ENCODE results near the gene ATP1A1. TPM values are rescaled to one million over a fixed set of nuclear protein-coding genes. Genes with fewer than 3 reads are reported as not detected.

The ATP1A1 gene
- total and polyA plus RNA-seq, 4 donors = 138 to 216 (median 186) TPM

GRCh38 chr1:116387551-116387950, 14.5 kb downstream of the ATP1A1 start:
- 93% methylated on average over 6 of the region's 6 CpGs for WGBS, 2 donors
- Histone ChIP-seq H3K4me3 (ENCODE audit: low read length in 2 of 2) (no peak overlapping the region), H3K27ac (ENCODE audit: low read depth in 1 of 2, low read length in 2 of 2) (no peak overlapping the region), H3K36me3 (ENCODE audit: control insufficient read depth in 1 of 2, insufficient read depth in 2 of 2, low read length in 1 of 2) (peaks cover 20 to 22% of the 10 kb centered on the region in 2 donors), H3K27me3 (ENCODE audit: control insufficient read depth in 1 of 2, insufficient read depth in 2 of 2, low read length in 1 of 2) (no peaks in the 10 kb centered on the region), H3K4me1 (ENCODE audit: control insufficient read depth in 1 of 2, insufficient read depth in 2 of 2, low read length in 2 of 2) (peaks cover 0 to 2% of the 10 kb centered on the region in 2 donors), H3K9me3 (ENCODE audit: control insufficient read depth, low read length) (peaks cover 4% of the 10 kb centered on the region)
- intact Hi-C loops (cut with DNase I) = no loop called here
- DNase-seq (no peak), ATAC-seq (ENCODE audit: low FRiP score) (no peak)

DNA sequence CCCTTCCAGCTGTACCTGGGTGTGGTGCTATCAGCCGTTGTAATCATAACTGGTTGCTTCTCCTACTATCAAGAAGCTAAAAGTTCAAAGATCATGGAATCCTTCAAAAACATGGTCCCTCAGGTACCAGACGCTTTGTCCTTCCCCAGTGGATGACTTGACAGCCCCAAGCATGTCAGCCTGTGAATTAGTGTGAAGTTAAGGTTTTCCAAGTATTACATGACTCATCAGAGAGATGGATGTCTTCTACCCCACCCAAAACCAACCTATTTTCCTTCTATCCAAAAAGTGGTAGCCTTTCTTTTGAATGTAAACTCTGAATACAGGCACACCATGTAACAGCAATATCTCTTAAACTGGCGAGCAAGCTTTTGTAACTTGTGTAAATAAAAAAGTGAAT, 15.1 kb downstream of the ATP1A1 start:
- H3K4me1 ChIP-seq (ENCODE audit: control insufficient read depth in 1 of 2, insufficient read depth in 2 of 2, low read length in 2 of 2) = peaks cover 0 to 2% of the 10 kb centered on the region in 2 donors
- peaks cover 20 to 22% of the 10 kb centered on the region in 2 donors for H3K36me3 ChIP-seq (ENCODE audit: control insufficient read depth in 1 of 2, insufficient read depth in 2 of 2, low read length in 1 of 2)
- no peak for DNase-seq

GRCh38 chr1:116389013-116389412, 16.0 kb downstream of the ATP1A1 start:
- peaks cover 0 to 2% of the 10 kb centered on the region in 2 donors for H3K4me1 ChIP-seq (ENCODE audit: control insufficient read depth in 1 of 2, insufficient read depth in 2 of 2, low read length in 2 of 2)
- no peak overlapping the region for H3K27ac ChIP-seq (ENCODE audit: low read depth in 1 of 2, low read length in 2 of 2)
- WGBS, 2 donors = 78 to 88% methylated on average over 2 of the region's 2 CpGs
- H3K4me3 ChIP-seq (ENCODE audit: low read length in 2 of 2) = no peak overlapping the region
- no peak for DNase-seq
- peaks cover 22 to 23% of the 10 kb centered on the region in 2 donors for H3K36me3 ChIP-seq (ENCODE audit: control insufficient read depth in 1 of 2, insufficient read depth in 2 of 2, low read length in 1 of 2)
- intact Hi-C loops (cut with DNase I) = no loop called here
- no peak for ATAC-seq (ENCODE audit: low FRiP score)
- H3K27me3 ChIP-seq (ENCODE audit: control insufficient read depth in 1 of 2, insufficient read depth in 2 of 2, low read length in 1 of 2) = no peaks in the 10 kb centered on the region
- H3K9me3 ChIP-seq (ENCODE audit: control insufficient read depth, low read length) = peaks cover 4% of the 10 kb centered on the region

More for the DNA sequence above, 15.1 kb downstream of the ATP1A1 start:
- ATAC-seq (ENCODE audit: low FRiP score) = no peak
- Histone ChIP-seq H3K27ac (ENCODE audit: low read depth in 1 of 2, low read length in 2 of 2) (no peak overlapping the region), H3K4me3 (ENCODE audit: low read length in 2 of 2) (no peak overlapping the region), H3K9me3 (ENCODE audit: control insufficient read depth, low read length) (peaks cover 4% of the 10 kb centered on the region), H3K27me3 (ENCODE audit: control insufficient read depth in 1 of 2, insufficient read depth in 2 of 2, low read length in 1 of 2) (no peaks in the 10 kb centered on the region)
- intact Hi-C loops (cut with DNase I) = no loop called here
- WGBS, 2 donors = 94 to 96% methylated on average over 3 of the region's 3 CpGs

- Histone ChIP-seq H3K27me3 (ENCODE audit: control insufficient read depth in 1 of 2, insufficient read depth in 2 of 2, low read length in 1 of 2) (no peaks in the 10 kb centered on the region), H3K36me3 (ENCODE audit: control insufficient read depth in 1 of 2, insufficient read depth in 2 of 2, low read length in 1 of 2) (peaks cover 22 to 23% of the 10 kb centered on the region in 2 donors), H3K9me3 (ENCODE audit: control insufficient read depth, low read length) (peaks cover 4% of the 10 kb centered on the region), H3K4me3 (ENCODE audit: low read length in 2 of 2) (no peak overlapping the region), H3K27ac (ENCODE audit: low read depth in 1 of 2, low read length in 2 of 2) (no peak overlapping the region), H3K4me1 (ENCODE audit: control insufficient read depth in 1 of 2, insufficient read depth in 2 of 2, low read length in 2 of 2) (peaks cover 0 to 2% of the 10 kb centered on the region in 2 donors)
- intact Hi-C loops (cut with DNase I) = no loop called here
- ATAC-seq (ENCODE audit: low FRiP score) (no peak), DNase-seq (no peak)
- 97% methylated on average over 6 of the region's 6 CpGs for WGBS, 2 donors
Observed at GRCh38 chr1:116389686-116390085, 16.6 kb downstream of the ATP1A1 start.

- Histone ChIP-seq H3K27me3 (ENCODE audit: control insufficient read depth in 1 of 2, insufficient read depth in 2 of 2, low read length in 1 of 2) (no peaks in the 10 kb centered on the region), H3K9me3 (ENCODE audit: control insufficient read depth, low read length) (peaks cover 4% of the 10 kb centered on the region), H3K27ac (ENCODE audit: low read depth in 1 of 2, low read length in 2 of 2) (no peak overlapping the region), H3K4me1 (ENCODE audit: control insufficient read depth in 1 of 2, insufficient read depth in 2 of 2, low read length in 2 of 2) (peaks cover 0 to 2% of the 10 kb centered on the region in 2 donors), H3K36me3 (ENCODE audit: control insufficient read depth in 1 of 2, insufficient read depth in 2 of 2, low read length in 1 of 2) (peaks cover 22 to 27% of the 10 kb centered on the region in 2 donors), H3K4me3 (ENCODE audit: low read length in 2 of 2) (no peak overlapping the region)
- no peak for ATAC-seq (ENCODE audit: low FRiP score)
- DNase-seq = no peak
- intact Hi-C loops (cut with DNase I) = no loop called here
- WGBS, 2 donors = 95% methylated on average over 5 of the region's 5 CpGs
Observed at GRCh38 chr1:116390195-116390594, 17.2 kb downstream of the ATP1A1 start.

- peaks cover 4% of the 10 kb centered on the region for H3K9me3 ChIP-seq (ENCODE audit: control insufficient read depth, low read length)
- ATAC-seq (ENCODE audit: low FRiP score) = no peak
- 7 to 8% methylated on average over 1 of the region's 1 CpG for WGBS, 2 donors
- H3K36me3 ChIP-seq (ENCODE audit: control insufficient read depth in 1 of 2, insufficient read depth in 2 of 2, low read length in 1 of 2) = peaks cover 22 to 27% of the 10 kb centered on the region in 2 donors
- H3K4me1 ChIP-seq (ENCODE audit: control insufficient read depth in 1 of 2, insufficient read depth in 2 of 2, low read length in 2 of 2) = peaks cover 0 to 2% of the 10 kb centered on the region in 2 donors
- no peak overlapping the region for H3K4me3 ChIP-seq (ENCODE audit: low read length in 2 of 2)
- H3K27ac ChIP-seq (ENCODE audit: low read depth in 1 of 2, low read length in 2 of 2) = peak overlapping the region in 1 of 2 donors; percentile 47
- no peaks in the 10 kb centered on the region for H3K27me3 ChIP-seq (ENCODE audit: control insufficient read depth in 1 of 2, insufficient read depth in 2 of 2, low read length in 1 of 2)
- DNase-seq = no peak
- intact Hi-C loops (cut with DNase I) = no loop called here
Observed at GRCh38 chr1:116391185-116391584, 18.1 kb downstream of the ATP1A1 start.

DNA sequence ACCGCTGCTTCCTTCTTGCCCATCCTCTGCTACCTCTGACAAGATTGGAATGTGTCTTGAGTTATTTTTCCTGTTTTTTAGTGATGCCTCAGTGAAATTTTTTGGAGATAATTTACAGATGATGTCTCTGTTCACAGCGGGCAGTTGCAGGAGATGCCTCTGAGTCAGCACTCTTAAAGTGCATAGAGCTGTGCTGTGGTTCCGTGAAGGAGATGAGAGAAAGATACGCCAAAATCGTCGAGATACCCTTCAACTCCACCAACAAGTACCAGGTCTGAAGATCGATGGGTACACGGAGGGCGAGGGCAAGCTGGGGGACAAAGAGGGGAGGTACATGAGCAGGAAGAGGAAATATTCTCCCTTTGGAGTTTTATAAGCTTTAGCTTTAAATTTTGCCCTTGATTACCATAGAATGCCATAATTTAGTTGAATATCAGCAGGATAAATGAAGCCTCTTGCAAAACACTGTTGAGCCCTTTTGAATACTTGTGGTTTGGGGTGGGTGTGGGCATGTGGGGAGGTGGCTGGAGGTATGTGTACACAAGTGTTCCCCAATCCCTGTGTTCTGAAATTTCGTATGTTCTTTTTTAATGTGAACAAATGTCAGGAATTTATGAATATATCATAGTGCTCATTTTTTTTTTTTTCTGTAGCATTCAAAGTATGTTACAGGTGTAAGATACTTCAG, 19.8 kb downstream of the ATP1A1 start:
- Histone ChIP-seq H3K4me3 (ENCODE audit: low read length in 2 of 2) (no peak overlapping the region), H3K27me3 (ENCODE audit: control insufficient read depth in 1 of 2, insufficient read depth in 2 of 2, low read length in 1 of 2) (no peaks in the 10 kb centered on the region), H3K36me3 (ENCODE audit: control insufficient read depth in 1 of 2, insufficient read depth in 2 of 2, low read length in 1 of 2) (peaks cover 22 to 32% of the 10 kb centered on the region in 2 donors), H3K4me1 (ENCODE audit: control insufficient read depth in 1 of 2, insufficient read depth in 2 of 2, low read length in 2 of 2) (peaks cover 0 to 2% of the 10 kb centered on the region in 2 donors), H3K9me3 (ENCODE audit: control insufficient read depth, low read length) (peaks cover 4% of the 10 kb centered on the region), H3K27ac (ENCODE audit: low read depth in 1 of 2, low read length in 2 of 2) (no peak overlapping the region)
- intact Hi-C loops (cut with DNase I) = no loop called here
- ATAC-seq (ENCODE audit: low FRiP score) = no peak
- 88 to 95% methylated on average over 10 of the region's 10 CpGs for WGBS, 2 donors
- no peak for DNase-seq

- H3K36me3 ChIP-seq (ENCODE audit: control insufficient read depth in 1 of 2, insufficient read depth in 2 of 2, low read length in 1 of 2) = peaks cover 22 to 36% of the 10 kb centered on the region in 2 donors
Observed at GRCh38 chr1:116393792-116394191, 20.7 kb downstream of the ATP1A1 start.

DNA sequence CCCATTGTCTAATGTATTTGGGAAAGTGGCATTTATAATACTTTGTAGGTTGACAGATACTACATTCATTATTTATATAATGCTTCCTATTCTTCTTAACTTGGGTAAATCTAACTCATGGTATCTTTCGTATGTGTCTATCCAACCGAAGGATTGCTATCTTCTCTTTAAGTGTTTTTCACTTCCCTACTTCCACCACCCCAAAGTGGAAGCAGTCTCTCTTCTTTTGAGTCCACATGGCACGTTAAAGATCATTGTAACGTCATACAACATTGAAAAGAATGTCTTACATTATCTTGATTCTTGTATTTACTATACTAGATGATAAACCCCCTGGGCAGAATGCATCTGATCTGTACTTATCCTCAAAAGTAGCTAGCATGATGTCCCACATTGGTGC, 21.2 kb downstream of the ATP1A1 start:
- H3K4me3 ChIP-seq (ENCODE audit: low read length in 2 of 2) = no peak overlapping the region
- intact Hi-C loops (cut with DNase I) = no loop called here
- peaks cover 18 to 35% of the 10 kb centered on the region in 2 donors for H3K36me3 ChIP-seq (ENCODE audit: control insufficient read depth in 1 of 2, insufficient read depth in 2 of 2, low read length in 1 of 2)
- no peak overlapping the region for H3K27ac ChIP-seq (ENCODE audit: low read depth in 1 of 2, low read length in 2 of 2)
- WGBS, 2 donors = 86 to 93% methylated on average over 4 of the region's 4 CpGs
- H3K9me3 ChIP-seq (ENCODE audit: control insufficient read depth, low read length) = peaks cover 4% of the 10 kb centered on the region
- H3K4me1 ChIP-seq (ENCODE audit: control insufficient read depth in 1 of 2, insufficient read depth in 2 of 2, low read length in 2 of 2) = peaks cover 0 to 2% of the 10 kb centered on the region in 2 donors
- no peaks in the 10 kb centered on the region for H3K27me3 ChIP-seq (ENCODE audit: control insufficient read depth in 1 of 2, insufficient read depth in 2 of 2, low read length in 1 of 2)
- ATAC-seq (ENCODE audit: low FRiP score) = no peak
- no peak for DNase-seq

More at GRCh38 chr1:116393792-116394191, 20.7 kb downstream of the ATP1A1 start:
- Histone ChIP-seq H3K27me3 (ENCODE audit: control insufficient read depth in 1 of 2, insufficient read depth in 2 of 2, low read length in 1 of 2) (no peaks in the 10 kb centered on the region), H3K4me1 (ENCODE audit: control insufficient read depth in 1 of 2, insufficient read depth in 2 of 2, low read length in 2 of 2) (peaks cover 0 to 2% of the 10 kb centered on the region in 2 donors), H3K27ac (ENCODE audit: low read depth in 1 of 2, low read length in 2 of 2) (no peak overlapping the region), H3K9me3 (ENCODE audit: control insufficient read depth, low read length) (peaks cover 4% of the 10 kb centered on the region), H3K4me3 (ENCODE audit: low read length in 2 of 2) (no peak overlapping the region)
- DNase-seq = no peak
- no peak for ATAC-seq (ENCODE audit: low FRiP score)
- WGBS, 2 donors = 91 to 95% methylated on average over 2 of the region's 2 CpGs
- intact Hi-C loops (cut with DNase I) = no loop called here

Data from aorta (tissue), 5 donors.